Chondrocyte (in vitro differentiated cells): ENCODE measurements around the gene SCLY. TPM values are rescaled to one million over a fixed set of nuclear protein-coding genes. Genes with fewer than 3 reads are reported as not detected.

Source experiments
- DNase-seq: peaks from one replicate; pipeline ENCODE4 v3.0.0; 2021; ENCODE audit warnings: mixed read lengths, low spot score
- H3K27ac Mint-ChIP-seq: one replicate; pipeline ENCODE4 v1.8.0; 2021; ENCODE audit warnings: mild to moderate bottlenecking, moderate library complexity, mixed read lengths; ENCODE audit not compliant: unreplicated experiment
- H3K27me3 Mint-ChIP-seq: 2 replicates; pipeline ENCODE4 v1.8.0; 2021; ENCODE audit warnings: low read depth, mixed read lengths
- H3K36me3 Mint-ChIP-seq: 2 replicates; pipeline ENCODE4 v1.8.0; 2021; ENCODE audit warnings: low read depth, mixed read lengths
- H3K4me1 Mint-ChIP-seq: 2 replicates; pipeline ENCODE4 v1.8.0; 2021; ENCODE audit warnings: low read depth, mild to moderate bottlenecking, mixed read lengths
- H3K4me3 Mint-ChIP-seq: one replicate; pipeline ENCODE4 v1.8.0; 2021; ENCODE audit warnings: mild to moderate bottlenecking, moderate library complexity, mixed read lengths; ENCODE audit not compliant: unreplicated experiment
- H3K9me3 Mint-ChIP-seq: 2 replicates; pipeline ENCODE4 v1.8.0; 2021; ENCODE audit warnings: low read depth, mixed read lengths
- total RNA-seq: library from RNA; stranded (reverse); gene quantifications from 3 replicates; pipeline ENCODE4 v1.2.1, GENCODE V29; 2021
- TF ChIP-seq, protein P1 (sequence below): fragments of 200-600 bp; sonication (generic); IDR thresholded peaks from 2 replicates; pipeline ENCODE4 v1.5.0; 2021; ENCODE audit warnings: antibody characterized with exemption, mild to moderate bottlenecking, moderate library complexity

SCLY gene
- total RNA-seq, 1 donor from 2014 or later, result 12.7 TPM

DNA sequence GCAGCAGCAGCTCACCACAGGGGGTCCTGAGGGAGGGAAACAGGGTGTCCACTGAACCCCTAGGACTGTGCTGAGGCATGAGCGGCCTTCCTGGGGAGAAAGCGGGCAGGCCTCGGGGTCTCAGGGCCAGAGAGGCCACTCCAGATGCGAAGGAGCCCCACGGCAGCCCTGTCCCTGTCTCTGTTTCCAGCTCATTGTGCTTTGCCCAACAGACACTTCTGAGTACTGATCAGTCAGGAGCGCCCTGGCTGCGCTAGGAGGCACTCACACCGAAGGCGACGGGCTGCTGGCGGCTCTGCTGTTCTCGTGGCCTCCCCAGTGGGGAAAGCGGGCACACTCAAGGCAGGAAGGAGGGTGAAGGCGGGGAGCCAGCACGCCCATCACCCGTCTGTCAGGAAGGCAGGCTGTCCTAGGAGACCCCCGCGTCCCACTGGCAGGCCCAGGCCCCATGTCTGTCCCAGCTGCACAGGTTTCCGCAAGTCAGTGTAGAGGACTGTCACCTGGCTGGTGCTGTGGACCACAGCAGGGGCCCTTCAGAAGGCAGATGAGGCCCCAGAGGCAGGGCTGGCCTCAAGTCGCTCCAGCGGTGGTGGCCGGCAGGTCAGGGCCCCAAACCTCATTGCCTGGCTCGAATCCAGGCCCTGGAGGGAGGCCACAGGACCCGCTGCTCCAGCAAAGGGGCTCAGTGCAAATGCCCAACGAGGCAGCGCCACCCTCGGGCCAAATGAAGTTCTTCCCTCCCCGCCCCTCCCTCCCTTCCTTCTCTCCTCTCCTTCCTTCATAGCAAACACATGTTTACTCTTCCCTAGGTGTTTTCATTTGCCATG lies 46.1 kb downstream of the SCLY start:
- Mint-ChIP-seq H3K27me3 (no peaks in the 10 kb centered on the region), H3K4me1 (peaks cover 13% of the 10 kb centered on the region), H3K27ac (no peak overlapping the region), H3K4me3 (no peak overlapping the region), H3K9me3 (peaks cover 3% of the 10 kb centered on the region), H3K36me3 (no peaks in the 10 kb centered on the region)
- TF ChIP-seq, protein P1, sequence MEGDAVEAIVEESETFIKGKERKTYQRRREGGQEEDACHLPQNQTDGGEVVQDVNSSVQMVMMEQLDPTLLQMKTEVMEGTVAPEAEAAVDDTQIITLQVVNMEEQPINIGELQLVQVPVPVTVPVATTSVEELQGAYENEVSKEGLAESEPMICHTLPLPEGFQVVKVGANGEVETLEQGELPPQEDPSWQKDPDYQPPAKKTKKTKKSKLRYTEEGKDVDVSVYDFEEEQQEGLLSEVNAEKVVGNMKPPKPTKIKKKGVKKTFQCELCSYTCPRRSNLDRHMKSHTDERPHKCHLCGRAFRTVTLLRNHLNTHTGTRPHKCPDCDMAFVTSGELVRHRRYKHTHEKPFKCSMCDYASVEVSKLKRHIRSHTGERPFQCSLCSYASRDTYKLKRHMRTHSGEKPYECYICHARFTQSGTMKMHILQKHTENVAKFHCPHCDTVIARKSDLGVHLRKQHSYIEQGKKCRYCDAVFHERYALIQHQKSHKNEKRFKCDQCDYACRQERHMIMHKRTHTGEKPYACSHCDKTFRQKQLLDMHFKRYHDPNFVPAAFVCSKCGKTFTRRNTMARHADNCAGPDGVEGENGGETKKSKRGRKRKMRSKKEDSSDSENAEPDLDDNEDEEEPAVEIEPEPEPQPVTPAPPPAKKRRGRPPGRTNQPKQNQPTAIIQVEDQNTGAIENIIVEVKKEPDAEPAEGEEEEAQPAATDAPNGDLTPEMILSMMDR, result peak; percentile 64
- DNase-seq, result no peak

DNA sequence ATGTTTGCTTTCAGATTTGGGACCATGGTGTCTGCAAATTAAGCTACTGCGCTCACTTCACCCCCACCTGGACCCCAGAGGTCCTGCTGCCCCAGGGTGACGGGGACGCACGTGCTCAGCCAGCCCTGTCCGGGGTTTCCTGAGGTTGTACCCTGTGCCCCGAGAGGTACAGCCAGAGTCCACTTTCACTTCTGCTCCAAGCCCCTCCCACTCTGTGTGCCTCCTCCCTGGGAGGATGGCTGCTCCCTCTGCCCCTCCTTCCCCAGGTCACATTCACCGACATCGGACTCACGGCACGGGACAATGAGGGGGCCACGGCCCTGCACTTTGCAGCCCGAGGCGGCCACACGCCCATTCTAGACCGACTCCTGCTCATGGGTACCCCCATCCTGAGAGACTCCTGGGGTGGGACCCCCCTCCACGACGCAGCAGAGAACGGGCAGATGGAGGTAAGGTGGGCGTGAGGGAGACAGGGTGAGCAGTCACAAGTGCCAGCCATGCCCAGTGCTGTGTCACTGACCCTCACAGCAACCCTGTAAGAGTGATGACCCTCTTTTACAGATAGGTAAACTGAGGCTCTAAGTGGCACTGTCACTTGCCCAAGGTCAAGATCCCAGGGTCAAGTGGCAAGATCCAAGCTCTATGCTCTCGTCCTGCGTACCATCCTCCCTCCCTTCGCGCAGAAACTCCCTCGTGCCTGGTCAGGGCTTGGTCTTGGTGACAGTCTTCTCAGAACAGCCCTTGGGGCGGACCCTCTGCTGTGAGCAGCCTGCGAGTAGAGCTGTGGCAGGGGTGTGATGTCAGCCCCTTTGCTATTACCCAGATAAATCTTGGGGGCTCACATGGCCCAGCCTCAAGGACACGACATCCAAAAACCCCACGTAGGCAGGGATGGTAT lies 47.0 kb downstream of the SCLY start:
- TF ChIP-seq, protein P1, result no peak
- Mint-ChIP-seq H3K27ac (no peak overlapping the region), H3K36me3 (peaks cover 4% of the 10 kb centered on the region), H3K4me1 (peaks cover 13% of the 10 kb centered on the region), H3K9me3 (peaks cover 10% of the 10 kb centered on the region), H3K4me3 (no peak overlapping the region), H3K27me3 (no peaks in the 10 kb centered on the region)
- no peak for DNase-seq

DNA sequence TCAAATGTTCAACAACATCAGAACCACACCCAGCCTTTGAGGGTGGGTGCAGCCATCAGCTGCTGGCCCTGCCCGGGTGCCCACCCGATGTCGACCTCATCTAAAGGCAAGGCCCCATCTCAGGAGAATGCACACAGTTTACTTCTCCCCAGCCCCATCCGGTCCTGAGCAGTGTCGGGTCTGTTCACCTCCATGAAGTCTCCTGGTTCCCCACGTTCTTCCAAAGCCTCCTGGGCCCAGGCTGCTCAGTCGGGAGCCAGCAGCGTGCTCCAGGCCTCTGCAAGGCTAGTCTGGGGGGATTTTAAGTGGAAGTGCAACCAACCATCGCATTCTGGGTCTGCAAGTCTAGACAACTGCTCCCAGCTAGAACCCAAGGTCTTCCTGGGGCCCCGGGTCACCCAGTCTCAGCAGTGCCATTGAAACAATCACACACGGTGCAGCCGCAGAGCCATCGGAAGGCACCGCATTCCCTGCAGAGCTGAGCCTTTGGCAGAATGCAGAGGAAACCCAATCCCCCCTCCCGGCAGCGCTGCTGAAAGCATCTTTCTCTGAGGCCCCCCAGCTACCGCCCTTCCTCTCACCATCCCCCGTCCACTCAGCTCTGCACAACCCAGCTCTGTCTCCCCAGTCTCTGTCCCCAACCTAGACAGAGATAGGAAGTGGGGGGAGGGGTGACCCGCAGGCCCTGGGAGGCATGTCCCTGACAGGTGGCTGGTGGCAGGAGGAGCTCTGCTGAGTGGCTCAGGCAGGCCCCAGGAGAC lies 47.8 kb downstream of the SCLY start:
- Mint-ChIP-seq H3K4me3 (no peak overlapping the region), H3K9me3 (peaks cover 17% of the 10 kb centered on the region), H3K4me1 (peaks cover 13% of the 10 kb centered on the region), H3K27ac (no peak overlapping the region), H3K36me3 (peaks cover 7% of the 10 kb centered on the region), H3K27me3 (no peaks in the 10 kb centered on the region)
- peak; percentile 72 for DNase-seq
- TF ChIP-seq, protein P1, result no peak

DNA sequence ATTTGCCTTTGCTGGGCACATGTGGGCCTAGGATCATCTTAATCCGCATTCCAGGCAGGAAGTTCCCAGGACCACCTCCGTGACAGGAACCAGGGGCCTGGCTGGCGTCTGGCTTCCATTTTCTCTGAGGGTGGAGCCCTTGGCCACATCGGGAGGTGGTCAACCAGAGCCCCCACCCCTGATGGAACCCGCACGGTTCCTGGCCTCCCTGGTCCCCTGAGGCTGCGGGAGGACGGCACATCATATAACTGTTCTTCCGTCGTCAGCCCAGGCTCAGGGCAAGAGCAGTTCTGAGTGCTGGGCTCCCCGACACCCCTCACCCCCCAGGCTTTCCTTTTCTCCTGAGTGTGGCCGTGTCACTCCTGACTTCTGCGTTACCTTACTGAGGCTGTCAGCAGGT lies 52.8 kb downstream of the SCLY start:
- H3K36me3 Mint-ChIP-seq, result peaks cover 7% of the 10 kb centered on the region
- TF ChIP-seq, protein P1, result no peak
- H3K4me1 Mint-ChIP-seq, result peaks cover 7% of the 10 kb centered on the region
- peaks cover 17% of the 10 kb centered on the region for H3K9me3 Mint-ChIP-seq
- H3K27ac Mint-ChIP-seq, result no peak overlapping the region
- no peak overlapping the region for H3K4me3 Mint-ChIP-seq
- DNase-seq, result peak; percentile 54
- peaks cover 7% of the 10 kb centered on the region for H3K27me3 Mint-ChIP-seq
